Posterior vena cava (tissue), 2 donors: Measurements from ENCODE around the gene ZNF358. TPM values are rescaled to one million over a fixed set of nuclear protein-coding genes. Genes with fewer than 3 reads are reported as not detected.

Source experiments
- total RNA-seq, 2 donors: library from RNA; stranded (reverse); fragmentation: NEBNext Ultra II Directional; extraction: Animal tissue kit (Norgen Biotek cat#: 25700); gene quantifications; one replicate each; pipeline ENCODE4 v1.2.1, GENCODE V29; 2021
- donor health status: DM: yes; HTN: yes; CAD: no.
- donor health status: DM: yes; HTN: yes; CAD: no.

ZNF358 gene
- total RNA-seq, 2 donors from 2014 or later: 52.3 to 55.0 TPM

Other genes starting within 250 kb of the ZNF358 start
- gene INSR, start 221.7 kb upstream of the ZNF358 start, total RNA-seq: 10 to 100 TPM; 47.5 to 63.0 TPM
- 10 to 100 TPM; 17.6 to 19.9 TPM for gene ARHGEF18, start 167.2 kb upstream of the ZNF358 start, total RNA-seq
- gene PEX11G, start 27.1 kb upstream of the ZNF358 start, total RNA-seq: 1 to 10 TPM; 2.7 to 4.1 TPM
- 10 to 100 TPM; 23.1 to 26.1 TPM for gene MCOLN1, start 6.5 kb downstream of the ZNF358 start, total RNA-seq
- 10 to 100 TPM; 78.0 to 79.3 TPM for gene PNPLA6, start 19.6 kb downstream of the ZNF358 start, total RNA-seq
- not detected for gene CAMSAP3, start 79.8 kb downstream of the ZNF358 start, total RNA-seq
- 10 to 100 TPM; 19.4 to 23.0 TPM for gene XAB2, start 113.4 kb downstream of the ZNF358 start, total RNA-seq
- gene PET100, start 113.7 kb downstream of the ZNF358 start, total RNA-seq: 10 to 100 TPM; 65.8 TPM
- gene PCP2, start 117.6 kb downstream of the ZNF358 start, total RNA-seq: not detected
- 10 to 100 TPM; 22.5 to 32.4 TPM for gene STXBP2, start 121.0 kb downstream of the ZNF358 start, total RNA-seq
- 1 to 10 TPM; 1.2 to 2.9 TPM for gene RETN, start 152.9 kb downstream of the ZNF358 start, total RNA-seq
- 1 to 10 TPM; 2.2 to 3.0 TPM for gene MCEMP1, start 161.0 kb downstream of the ZNF358 start, total RNA-seq
- 10 to 100 TPM; 71.9 to 83.5 TPM for gene TRAPPC5, start 164.7 kb downstream of the ZNF358 start, total RNA-seq
- gene FCER2, start 186.0 kb downstream of the ZNF358 start, total RNA-seq: under 1 TPM; 0.23 to 0.71 TPM
- 1 to 10 TPM; 2.2 to 6.6 TPM for gene CLEC4G, start 216.0 kb downstream of the ZNF358 start, total RNA-seq
- gene CD209, start 231.4 kb downstream of the ZNF358 start, total RNA-seq: 10 to 100 TPM; 13.4 to 23.0 TPM
- gene CLEC4M, start 247.1 kb downstream of the ZNF358 start, total RNA-seq: under 1 TPM in 1 of 2 donors, not detected in 1; 0.38 TPM